Measurements from ENCODE around the gene SMIM1.

The SMIM1 gene, protein sequence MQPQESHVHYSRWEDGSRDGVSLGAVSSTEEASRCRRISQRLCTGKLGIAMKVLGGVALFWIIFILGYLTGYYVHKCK

DNA sequence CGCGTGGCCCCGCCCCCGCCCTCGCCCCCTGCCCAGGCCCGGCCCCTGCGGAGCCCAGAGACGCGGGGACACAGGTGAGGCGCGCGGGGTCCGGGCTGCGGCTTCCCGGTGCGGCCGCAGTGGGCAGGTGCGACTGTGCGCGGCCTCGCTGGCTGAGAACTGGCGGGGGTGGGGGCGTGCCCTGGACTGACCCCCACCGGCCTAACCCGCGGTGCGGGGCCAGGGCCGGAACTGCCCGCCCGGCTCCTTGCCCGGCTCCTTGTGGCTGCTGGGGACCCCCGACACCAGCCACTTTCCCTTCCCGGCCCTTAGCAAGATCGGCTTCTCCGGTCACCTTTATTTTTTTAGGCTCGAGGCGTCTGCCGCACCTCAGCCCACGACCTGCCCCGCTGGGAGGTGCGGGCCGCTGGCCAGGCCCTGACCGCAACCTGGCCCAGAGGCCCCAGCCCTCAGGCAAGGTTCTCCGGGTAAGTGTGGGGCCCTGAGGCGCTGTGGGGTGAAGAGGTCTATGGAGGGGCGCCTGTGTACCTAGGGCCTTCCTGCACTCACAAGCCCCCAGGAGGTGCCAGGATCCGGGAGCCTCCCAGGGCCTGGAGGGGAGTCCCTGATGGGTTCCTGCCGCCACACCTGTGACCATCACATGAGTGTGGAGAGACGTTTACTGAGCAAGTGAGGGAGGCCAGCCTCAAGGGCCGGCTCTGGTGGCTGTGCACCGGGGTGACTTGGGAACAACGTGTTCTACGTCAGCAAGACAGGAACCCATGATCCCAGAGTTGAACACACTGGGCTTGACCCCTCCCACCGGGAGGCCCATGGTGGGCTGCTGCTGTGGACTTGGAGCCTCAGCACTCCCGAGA, at the start of gene SMIM1:
TSS of gene SMIM1 (plus strand) at position 35 of the 857 bp plus-strand sequence. CDS start 2,625 bp downstream, outside the sequence.
- no peak for DNase-seq (ENCODE audit: low read depth in 2 of 2)

DNA sequence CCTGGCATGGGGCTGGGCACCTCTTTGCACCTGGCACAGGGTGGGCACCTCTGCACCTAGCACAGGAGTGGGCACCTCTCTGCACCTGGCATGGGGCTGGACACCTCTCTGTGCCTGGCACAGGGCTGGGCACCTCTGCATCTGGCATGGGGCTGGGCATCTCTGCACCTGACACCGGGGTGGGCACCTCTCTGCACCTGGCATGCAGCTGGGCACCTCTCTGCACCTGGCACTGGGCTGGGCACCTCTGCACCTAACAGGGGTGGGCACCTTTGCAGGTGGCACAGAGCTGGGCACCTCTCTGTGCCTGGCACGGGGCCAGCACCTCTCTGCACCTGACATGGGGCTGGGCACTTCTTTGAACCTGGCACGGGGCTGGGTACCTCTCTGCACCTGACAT, 49.7 kb upstream of the SMIM1 start:
- no peak for DNase-seq (ENCODE audit: low read depth in 2 of 2)

DNA sequence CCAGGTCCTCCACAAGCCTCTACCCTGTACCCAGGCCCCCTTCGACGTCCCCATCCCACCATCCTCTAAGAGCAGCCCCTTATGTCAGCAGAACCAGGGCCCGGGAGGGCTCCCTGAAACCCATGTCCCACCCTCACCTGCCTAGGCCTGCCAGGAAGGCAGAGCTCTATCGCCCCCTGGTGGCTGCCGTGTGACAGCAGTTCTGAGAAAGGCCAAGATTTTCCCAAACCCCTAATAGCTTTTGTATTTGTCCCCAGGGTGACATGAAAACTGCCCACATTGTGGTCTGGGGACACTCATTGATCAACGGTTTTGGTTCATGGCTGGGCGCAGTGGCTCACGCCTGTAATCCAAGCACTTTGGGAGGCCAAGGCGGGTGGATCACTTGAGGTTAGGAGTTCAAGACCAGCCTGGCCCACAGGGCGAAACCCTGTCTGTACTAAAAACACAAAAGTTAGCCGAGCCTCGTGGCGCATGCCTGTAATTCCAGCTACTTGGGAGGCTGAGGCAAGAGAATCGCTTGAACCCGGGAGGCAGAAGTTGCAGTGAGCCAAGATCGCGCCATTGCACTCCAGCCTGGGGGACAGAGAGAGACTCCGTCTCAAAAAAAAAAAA, 48.0 kb upstream of the SMIM1 start:
- DNase-seq (ENCODE audit: low read depth in 2 of 2) = peak; percentile 43 to 75

DNA sequence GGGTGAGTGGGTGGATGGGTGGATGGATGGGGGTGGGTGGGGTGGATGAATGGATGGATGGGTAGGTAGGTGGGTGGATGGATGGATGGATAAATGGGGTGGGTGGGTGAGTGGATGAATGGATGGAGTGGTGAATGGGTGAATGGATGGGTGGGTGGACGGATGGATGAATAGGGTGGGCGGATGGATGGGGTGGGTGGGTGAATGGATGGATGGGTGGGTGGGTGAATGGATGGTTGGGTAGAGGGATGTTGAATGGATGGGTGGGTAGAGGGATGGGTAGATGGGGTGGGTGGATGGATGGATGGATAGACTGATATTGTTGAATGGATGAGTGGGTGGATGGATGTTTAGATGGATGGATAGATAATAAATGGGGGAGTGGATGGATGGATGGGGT, 47.2 kb upstream of the SMIM1 start:
- no peak for DNase-seq (ENCODE audit: low read depth in 2 of 2)

DNA sequence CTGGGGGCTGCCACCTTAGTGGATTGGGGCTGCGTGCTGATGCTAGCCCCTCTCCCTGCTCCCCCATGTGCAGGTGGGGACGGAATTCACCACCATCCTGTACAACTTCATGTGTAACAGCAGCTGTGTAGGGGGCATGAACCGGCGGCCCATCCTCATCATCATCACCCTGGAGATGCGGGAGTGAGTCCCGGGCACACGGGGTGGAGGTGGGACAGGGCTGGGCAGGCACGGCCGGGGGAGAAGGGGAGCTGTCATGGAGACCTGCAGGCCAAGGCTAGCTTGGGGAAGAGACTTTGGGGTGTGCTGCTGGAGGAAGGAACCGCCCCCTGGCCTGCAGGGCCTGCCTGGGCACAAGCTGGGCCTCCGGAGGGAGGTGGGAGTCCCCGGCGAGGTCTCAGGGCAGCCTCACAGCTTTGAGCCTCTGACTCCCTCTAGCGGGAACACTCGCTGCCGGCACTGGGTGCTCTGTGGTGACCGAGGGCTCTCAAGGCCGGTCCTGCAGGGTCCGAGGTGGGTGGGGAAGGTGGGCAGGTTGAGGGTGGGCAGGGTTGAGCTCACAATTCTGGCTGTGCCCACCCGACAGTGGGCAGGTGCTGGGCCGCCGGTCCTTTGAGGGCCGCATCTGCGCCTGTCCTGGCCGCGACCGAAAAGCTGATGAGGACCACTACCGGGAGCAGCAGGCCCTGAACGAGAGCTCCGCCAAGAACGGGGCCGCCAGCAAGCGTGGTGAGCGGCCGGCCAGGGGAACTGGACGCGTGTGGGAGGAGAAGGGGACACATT, 45.3 kb upstream of the SMIM1 start:
- no peak for DNase-seq (ENCODE audit: low read depth in 2 of 2)

DNA sequence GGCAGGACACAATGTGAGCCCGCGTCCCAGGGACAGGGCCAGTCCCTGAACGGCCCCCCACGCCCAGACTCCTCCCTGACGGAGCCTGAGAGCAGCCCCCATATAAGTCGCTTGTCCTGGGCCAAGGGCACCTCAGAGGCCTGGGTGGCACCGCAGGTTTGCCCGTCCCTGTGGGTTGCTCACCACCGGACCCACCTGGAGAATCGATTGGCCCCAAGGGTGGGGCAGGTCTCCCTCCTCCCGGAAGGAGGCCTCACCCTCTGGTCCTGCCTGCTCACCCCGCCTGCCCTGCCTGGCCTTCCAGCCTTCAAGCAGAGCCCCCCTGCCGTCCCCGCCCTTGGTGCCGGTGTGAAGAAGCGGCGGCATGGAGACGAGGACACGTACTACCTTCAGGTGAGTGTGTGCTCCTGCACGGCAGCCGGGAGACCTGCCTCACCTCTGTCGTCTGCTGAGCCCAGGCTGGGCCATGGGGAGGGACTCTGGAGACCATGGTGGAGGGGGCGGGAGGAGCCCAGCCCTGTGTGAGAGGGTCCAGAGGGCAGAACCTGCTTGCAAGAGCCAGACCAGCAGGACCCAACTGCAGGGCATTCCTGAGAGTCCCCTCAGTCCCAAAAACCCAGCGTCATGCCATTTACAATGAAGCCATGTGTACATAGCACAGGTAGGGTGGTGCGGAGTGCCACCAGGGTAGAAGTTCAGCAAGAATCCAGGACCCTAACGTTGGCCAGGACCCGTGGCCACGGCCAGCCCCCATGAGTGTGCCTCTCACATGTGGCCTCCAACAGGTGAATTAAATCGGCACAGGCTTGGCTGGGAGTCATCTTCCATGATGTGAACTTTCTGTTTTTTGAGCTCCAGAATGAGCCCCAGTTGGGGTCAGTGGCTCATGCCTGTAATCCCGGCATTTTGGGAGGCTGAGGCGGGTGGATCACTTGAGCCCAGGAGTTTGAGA, 44.4 kb upstream of the SMIM1 start:
- DNase-seq (ENCODE audit: low read depth in 2 of 2) = no peak

DNA sequence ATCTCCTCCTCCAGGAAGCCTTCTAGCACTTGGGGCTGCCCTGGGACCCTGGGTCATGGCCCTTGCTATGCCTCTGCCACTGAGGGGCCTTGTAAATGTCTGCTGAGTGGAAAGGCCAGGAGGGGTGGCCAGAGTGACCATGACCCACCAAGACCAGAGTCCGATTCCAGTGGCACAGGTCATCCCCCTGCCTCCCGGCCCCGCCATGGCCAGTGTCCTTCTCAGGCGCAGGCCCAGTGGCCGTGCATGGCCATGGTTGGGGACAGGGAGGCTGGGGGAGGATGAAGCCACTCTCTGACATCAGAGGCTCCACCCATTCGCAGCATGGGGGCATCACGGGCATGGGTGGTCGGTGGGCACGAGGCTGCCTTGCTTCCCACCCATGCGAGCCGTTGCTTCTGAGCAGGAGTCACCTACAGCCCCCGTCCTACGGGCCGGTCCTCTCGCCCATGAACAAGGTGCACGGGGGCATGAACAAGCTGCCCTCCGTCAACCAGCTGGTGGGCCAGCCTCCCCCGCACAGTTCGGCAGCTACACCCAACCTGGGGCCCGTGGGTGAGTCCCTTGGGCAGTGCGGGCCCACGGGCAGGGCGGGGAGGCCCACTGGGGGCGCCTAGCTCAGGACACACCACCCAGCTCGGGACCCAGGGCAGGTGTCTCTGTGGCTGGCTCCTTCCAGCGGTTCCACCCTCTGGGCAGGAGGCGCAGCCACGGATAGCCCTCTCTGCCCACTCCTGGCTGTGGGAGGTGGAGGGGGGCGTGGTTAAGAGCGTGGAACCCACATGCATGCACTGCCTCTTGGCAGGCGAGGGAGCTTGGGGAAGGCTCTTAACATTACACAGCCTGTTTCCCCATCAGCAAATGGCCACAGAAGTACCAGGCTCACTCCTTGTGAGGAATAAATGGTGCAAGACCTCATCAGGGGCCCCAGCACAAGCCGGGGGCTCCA, 42.7 kb upstream of the SMIM1 start:
- no peak for DNase-seq (ENCODE audit: low read depth in 2 of 2)

DNA sequence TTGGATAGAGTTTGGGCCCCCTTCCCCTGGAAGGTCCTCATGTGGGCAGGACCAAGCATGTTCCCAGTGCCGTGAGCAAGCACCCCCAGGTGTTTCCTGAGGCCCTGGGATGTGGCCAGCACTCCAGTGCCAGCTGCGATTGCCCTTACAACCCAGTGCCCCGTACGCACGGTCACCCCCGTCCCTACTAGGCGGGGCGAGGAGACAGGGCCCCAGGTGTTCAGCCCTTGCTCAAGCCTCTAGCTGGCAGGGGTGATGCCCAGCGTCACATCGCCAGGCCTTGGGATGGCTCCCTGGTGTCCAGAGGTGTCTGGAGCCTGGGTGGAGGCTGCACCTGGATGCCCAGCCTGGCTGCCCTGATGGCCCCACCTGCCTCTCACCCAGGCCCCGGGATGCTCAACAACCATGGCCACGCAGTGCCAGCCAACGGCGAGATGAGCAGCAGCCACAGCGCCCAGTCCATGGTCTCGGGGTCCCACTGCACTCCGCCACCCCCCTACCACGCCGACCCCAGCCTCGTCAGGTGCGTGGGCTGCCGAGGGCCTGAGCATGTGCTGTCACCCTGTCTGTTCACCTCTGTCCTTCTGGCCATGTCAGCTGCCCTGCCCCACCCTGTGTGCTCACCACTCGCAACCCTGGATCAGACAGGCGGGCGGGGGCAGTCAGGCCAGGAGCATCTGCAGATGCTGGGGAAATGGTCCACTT, 41.9 kb upstream of the SMIM1 start:
- DNase-seq (ENCODE audit: low read depth in 2 of 2) = no peak

DNA sequence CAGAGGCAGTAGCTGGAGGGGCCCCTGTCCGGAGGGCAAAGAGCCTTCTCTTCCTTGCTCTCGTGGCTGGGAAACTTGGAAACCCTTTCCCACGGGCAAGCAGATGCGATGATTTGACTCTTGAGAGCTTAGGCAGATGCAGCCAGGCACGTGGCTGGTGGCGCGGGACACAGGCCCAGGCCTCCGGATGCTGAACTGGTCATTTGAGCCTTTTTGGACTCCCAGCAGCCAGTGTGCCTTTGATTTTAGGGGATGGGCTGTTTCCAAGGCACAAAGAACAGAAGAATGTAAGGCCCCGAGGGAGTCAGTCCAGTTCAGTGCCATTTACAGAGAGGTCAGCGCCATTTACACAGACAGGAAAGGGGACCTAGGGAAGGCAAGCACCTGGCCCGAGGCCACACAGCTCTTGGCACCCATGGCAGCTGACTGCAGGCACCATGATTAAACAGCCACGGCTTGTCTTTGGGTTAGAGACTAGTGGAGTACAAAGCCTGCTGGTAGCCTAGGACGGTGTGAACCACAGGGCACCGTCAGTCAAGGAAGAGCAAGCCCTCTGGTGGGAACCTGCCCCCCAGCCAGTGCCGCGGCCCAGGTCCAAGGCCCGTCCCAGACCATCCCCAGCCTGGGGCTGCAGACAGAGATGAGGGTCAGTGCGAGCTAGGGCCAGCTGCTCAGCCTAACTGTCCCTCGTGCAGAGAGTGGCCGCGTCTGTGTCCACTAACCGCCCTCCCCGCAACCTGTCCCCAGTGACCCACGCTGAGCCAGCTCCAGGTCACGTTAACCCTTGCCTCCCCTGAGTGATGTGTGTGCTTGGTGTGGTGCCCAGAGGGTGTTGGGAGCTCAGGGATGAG, 40.7 kb upstream of the SMIM1 start:
- no peak for DNase-seq (ENCODE audit: low read depth in 2 of 2)

DNA sequence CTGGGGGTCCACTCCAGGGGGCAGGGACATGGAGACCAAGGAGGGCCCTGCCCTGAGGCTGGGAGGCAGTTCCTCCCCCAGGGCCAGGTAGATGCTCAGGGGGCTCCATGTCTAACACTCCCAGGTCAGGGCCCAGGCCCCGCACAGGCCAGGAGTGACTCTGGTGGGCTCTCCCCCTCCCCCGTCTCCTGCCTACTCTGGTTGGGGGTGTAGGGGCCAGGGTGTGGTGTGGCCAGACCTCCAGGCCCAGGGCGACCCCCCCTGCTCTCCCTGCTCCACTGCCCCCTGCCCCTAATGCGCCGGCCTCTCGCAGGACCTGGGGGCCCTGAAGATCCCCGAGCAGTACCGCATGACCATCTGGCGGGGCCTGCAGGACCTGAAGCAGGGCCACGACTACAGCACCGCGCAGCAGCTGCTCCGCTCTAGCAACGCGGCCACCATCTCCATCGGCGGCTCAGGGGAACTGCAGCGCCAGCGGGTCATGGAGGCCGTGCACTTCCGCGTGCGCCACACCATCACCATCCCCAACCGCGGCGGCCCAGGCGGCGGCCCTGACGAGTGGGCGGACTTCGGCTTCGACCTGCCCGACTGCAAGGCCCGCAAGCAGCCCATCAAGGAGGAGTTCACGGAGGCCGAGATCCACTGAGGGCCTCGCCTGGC, 40.0 kb upstream of the SMIM1 start:
- no peak for DNase-seq (ENCODE audit: low read depth in 2 of 2)

DNA sequence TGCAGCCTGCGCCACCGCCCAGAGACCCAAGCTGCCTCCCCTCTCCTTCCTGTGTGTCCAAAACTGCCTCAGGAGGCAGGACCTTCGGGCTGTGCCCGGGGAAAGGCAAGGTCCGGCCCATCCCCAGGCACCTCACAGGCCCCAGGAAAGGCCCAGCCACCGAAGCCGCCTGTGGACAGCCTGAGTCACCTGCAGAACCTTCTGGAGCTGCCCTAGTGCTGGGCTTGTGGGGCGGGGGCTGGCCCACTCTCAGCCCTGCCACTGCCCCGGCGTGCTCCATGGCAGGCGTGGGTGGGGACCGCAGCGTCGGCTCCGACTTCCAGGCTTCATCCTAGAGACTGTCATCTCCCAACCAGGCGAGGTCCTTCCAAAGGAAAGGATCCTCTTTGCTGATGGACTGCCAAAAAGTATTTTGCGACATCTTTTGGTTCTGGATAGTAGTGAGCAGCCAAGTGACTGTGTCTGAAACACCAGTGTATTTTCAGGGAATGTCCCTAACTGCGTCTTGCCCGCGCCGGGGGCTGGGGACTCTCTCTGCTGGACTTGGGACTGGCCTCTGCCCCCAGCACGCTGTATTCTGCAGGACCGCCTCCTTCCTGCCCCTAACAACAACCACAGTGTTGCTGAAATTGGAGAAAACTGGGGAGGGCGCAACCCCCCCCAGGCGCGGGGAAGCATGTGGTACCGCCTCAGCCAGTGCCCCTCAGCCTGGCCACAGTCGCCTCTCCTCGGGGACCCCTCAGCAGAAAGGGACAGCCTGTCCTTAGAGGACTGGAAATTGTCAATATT, 39.3 kb upstream of the SMIM1 start:
- DNase-seq (ENCODE audit: low read depth in 2 of 2) = no peak

DNA sequence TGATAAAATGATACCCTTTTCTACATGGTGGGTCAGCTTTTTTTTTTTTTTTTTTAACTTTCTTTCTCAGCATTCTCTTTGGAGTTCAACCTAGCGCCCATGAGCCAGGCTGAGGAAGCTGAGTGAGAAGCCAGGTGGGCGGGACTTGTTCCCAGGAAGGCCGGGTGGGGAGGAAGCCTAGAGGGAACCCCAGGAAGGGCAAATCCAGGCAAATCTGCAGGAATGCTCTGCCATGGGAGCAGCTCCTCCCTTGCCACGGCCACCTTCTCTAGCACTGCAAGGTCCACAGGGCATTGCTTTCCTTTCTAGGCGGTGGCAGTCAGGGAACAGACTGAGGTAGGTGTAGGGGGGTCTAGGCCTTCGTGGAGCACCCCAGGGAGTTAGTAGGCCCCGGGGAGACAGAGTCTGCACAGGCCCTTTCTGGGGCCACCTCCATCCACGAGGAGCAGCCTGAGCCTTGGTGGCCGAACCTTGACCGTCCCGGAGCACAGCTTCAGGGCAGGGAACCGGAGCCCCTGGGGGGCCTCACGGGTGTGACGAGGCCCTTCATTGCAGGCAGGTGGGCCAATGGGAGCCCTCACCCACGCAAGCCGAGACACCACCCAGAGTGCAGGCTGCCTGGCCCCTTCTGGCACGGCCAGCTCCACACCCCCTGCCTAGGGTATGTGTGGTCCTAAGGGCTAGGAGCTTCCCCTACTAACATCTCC, 38.5 kb upstream of the SMIM1 start:
- DNase-seq (ENCODE audit: low read depth in 2 of 2) = no peak

DNA sequence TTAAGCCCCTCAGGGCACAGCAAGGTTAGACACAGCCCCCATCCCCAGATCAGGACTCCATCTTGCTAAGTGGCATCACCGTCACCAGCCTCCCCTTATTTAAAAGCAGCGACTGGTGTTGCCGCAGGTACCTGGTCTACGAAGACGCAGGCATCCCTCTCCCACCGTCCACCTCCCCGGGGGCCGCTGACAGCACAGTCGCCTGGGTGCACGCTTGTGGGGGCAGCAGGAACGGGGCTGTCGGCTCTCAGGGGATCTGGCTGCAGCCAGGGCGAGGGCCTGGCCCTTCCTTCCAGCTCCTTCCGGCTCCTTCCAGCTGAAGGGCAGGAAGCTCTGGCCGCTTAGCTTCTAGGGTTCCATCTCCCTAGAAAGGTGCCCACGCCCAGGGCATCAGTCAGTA, 37.9 kb upstream of the SMIM1 start:
- DNase-seq (ENCODE audit: low read depth in 2 of 2) = no peak

DNA sequence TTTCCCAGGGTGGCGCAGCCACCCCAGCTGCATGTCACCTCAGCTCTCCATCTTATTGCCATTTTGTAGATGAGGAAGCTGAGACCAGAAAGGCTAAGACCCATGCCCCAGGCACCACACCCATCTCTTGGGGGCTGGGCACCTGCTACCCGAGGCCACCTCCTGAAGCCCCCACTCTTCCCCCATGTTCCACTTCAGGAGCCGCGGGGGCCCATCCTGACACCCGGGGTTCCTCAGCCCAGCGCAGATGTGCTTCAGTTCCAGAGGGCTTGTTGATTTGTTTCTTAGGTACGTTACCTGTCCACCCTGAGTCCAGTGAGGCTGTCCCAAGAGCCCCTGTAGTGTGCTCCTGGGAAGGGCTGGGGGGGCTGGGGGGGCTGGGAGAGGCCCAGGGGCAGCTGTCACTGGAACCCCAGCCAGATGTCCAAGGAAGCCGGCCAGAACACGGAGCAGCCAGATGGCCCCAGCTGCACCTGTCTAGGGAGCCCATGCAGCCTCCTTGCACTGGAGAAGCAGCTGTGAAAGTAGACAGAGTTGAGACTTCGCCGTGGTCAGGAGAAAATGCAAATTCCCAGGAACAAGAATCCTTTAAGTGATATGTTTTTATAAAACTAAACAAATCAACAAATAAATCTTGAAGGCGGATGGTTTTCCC, 37.4 kb upstream of the SMIM1 start:
- no peak for DNase-seq (ENCODE audit: low read depth in 2 of 2)

DNA sequence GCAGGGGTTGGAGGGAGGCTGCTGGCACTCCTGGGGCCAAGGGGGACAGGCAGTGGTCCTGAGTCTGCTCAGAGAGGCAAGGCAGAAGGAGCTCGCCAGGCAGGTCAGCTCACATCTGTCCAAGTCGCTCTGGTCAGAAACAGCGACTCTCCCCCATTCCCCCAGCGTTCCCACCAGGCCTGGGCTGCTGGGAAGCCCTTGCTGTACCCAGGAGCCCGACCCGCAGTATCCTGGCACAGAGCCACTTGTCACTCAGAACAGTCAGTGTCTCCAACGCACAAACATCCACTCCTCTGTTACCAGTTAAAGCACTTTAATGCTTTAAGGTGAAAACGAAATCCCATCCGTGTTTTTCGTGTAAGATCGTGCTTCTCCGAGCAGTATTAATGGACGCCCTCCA, 36.9 kb upstream of the SMIM1 start:
- DNase-seq (ENCODE audit: low read depth in 2 of 2) = no peak

DNA sequence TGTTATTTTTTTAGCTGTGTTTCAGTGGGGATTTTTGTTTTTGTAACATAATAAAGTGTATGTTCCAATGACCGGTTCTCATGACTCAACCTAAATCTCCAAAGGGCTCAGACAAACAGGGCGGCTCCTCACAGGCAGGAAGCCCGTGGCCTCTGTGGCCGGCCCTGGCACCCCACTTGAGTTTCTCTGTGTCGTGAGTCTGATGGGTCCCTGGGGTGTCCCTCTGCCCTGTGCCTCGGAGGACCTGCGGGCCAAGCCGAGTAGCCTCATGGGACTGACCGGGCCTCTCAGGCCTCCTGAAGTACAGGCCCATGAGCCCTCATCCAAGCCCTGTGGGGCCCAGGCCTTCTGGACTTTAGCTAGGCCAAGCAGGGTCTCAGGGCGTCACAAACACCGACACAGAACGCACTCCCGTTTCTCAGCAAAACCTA, 36.4 kb upstream of the SMIM1 start:
- DNase-seq (ENCODE audit: low read depth in 2 of 2) = no peak
